ENCODE results near the gene ERFE. TPM values are rescaled to one million over a fixed set of nuclear protein-coding genes. Genes with fewer than 3 reads are reported as not detected.

Gene ERFE
- total and polyA plus RNA-seq, 8 donors, result 0.13 to 1.1 (median 0.82) TPM; not detected in 4

DNA sequence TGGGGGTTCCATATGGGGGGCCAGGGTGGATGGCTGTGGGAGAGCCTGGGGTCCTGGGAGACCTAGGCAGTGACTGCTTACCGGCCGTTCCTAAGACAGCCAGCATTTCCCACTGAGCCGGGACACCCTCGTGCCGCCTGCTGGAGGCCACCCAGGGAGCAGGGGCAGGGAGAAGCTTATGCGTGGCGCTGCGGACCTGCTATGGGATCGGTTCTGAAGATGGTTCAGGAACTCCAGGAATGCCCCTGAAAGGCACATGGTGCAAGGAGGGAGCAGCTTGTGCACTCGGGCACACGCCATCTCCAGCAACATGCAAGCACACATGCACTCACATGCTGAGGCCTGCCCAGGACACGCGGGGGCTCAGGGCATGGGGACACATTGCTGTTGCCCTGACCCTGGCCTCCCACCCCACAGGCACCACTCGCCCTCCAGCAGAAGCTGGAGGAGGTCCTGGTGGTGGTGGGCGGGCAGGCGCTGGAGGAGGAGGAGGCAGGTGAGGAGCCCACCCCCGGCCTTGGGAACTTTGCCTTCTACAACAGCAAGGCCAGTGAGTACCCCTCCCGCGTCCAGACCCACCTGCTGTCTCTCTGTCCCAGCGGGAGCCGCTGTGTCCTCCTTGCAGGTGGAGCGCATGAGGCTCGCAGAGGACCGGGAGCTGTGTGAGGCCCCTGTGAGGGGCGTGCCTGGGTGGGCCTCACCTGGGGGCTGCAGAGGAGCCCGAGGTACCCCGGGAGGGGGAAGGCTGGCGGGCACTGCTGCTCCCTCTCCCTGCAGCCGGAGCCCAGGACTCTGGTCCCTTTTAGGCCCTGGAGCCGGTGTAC lies 16.2 kb upstream of the ERFE start:
- TF ChIP-seq, protein P1, sequence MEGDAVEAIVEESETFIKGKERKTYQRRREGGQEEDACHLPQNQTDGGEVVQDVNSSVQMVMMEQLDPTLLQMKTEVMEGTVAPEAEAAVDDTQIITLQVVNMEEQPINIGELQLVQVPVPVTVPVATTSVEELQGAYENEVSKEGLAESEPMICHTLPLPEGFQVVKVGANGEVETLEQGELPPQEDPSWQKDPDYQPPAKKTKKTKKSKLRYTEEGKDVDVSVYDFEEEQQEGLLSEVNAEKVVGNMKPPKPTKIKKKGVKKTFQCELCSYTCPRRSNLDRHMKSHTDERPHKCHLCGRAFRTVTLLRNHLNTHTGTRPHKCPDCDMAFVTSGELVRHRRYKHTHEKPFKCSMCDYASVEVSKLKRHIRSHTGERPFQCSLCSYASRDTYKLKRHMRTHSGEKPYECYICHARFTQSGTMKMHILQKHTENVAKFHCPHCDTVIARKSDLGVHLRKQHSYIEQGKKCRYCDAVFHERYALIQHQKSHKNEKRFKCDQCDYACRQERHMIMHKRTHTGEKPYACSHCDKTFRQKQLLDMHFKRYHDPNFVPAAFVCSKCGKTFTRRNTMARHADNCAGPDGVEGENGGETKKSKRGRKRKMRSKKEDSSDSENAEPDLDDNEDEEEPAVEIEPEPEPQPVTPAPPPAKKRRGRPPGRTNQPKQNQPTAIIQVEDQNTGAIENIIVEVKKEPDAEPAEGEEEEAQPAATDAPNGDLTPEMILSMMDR (IDR thresholded peaks at IDR 0.05), result no peak
- no peak for TF ChIP-seq POLR2AphosphoS5 (IDR thresholded peaks at IDR 0.05)
- Histone ChIP-seq H3K4me1 (peaks cover 8 to 52% (median 31%) of the 10 kb centered on the region in 4 donors), H3K36me3 (no peaks in the 10 kb centered on the region), H3K27ac (peak overlapping the region in 2 of 5 donors; percentile 22 to 67), H3K9me3 (no peaks in the 10 kb centered on the region), H3K4me3 (no peak overlapping the region), H3K27me3 (no peaks in the 10 kb centered on the region)
- intact Hi-C loops (cut with DNase I; ENCODE audit: low total_unique reads), result no loop called here
- 83 to 89% (median 86%) methylated on average over 9 to 30 of the region's 30 CpGs for WGBS, 5 donors
- no peak for DNase-seq

DNA sequence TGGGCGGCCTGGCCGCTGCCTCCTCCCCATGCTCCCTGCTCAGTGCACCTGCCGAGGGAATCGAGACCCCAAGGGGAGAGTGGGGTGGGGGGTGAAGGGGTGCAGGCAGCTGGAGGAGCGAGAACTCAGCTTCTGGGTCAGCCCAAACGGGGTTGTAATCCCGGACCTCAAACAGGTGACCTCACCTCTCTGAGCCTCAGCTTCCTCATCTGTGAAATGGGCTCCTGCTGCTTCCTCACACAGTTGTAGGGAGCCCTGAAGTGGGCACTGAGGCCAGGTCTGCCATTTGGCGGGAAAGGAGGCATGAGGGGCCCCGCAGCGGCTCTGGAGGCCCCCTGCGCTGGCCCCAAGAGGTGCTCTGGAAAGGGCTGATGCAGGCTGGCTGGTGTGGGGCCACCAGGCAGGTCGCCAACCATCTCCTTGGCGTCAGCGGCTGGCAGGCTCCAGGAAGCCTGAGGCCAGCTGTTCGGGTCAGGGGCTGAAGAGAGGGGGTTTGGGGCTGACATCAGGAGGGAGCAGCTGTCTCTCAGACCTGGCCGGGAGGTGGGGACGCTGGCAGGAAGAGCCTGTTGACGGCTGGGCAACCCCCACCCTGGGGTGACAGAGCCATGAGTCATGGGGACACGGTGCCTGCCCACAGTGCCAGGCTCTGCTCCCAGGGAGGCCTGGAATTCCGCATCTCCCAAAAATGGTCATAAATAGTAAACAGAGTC lies 15.4 kb upstream of the ERFE start:
- intact Hi-C loops (cut with DNase I; ENCODE audit: low total_unique reads), result no loop called here
- H3K4me1 ChIP-seq, result peaks cover 8 to 47% (median 27%) of the 10 kb centered on the region in 4 donors
- no peaks in the 10 kb centered on the region for H3K9me3 ChIP-seq
- no peaks in the 10 kb centered on the region for H3K27me3 ChIP-seq
- no peaks in the 10 kb centered on the region for H3K36me3 ChIP-seq
- H3K4me3 ChIP-seq, result no peak overlapping the region
- no peak for DNase-seq
- TF ChIP-seq EP300 (IDR thresholded peaks at IDR 0.05), result no peak
- TF ChIP-seq, protein P1 (IDR thresholded peaks at IDR 0.05), result no peak
- H3K27ac ChIP-seq, result peak overlapping the region in 1 of 5 donors; percentile 67
- WGBS, 5 donors, result 71 to 77% (median 75%) methylated on average over 11 to 20 of the region's 20 CpGs

- intact Hi-C loops (cut with DNase I; ENCODE audit: low total_unique reads), result no loop called here
- WGBS, 5 donors, result 73 to 93% (median 90%) methylated on average over 2 to 5 of the region's 5 CpGs
Observed at GRCh38 chr2:238144262-238144661, 14.5 kb upstream of the ERFE start.

DNA sequence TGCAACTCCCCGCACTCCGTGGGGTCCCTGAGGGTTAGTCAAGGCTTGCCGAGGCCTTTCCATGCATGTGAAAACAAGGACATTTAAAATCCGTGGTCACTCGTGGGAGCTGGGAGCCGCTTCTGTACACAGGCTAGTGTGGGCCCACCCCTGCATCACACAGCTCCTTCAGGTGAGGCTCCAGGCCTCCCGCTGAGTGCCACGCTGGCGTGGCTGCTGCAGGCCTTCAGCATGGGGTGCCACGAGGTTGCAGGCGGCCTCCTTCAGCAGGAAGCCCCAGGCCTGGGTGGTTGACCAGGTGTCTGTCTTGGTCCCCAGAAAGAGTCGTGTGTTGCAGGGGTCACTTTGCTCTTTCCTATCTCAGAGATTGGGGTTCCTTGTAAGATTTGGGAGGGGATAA lies 13.7 kb upstream of the ERFE start:
- intact Hi-C loops (cut with DNase I; ENCODE audit: low total_unique reads), result no loop called here

More at GRCh38 chr2:238144262-238144661, 14.5 kb upstream of the ERFE start:
- no peak for TF ChIP-seq EP300 (IDR thresholded peaks at IDR 0.05)
- TF ChIP-seq POLR2A (IDR thresholded peaks at IDR 0.05), result no peak
- TF ChIP-seq, protein P1 (IDR thresholded peaks at IDR 0.05), result no peak
- no peak for TF ChIP-seq POLR2AphosphoS5 (IDR thresholded peaks at IDR 0.05)
- H3K9me3 ChIP-seq, result no peaks in the 10 kb centered on the region
- H3K4me1 ChIP-seq, result peaks cover 8 to 39% (median 22%) of the 10 kb centered on the region in 4 donors
- H3K27ac ChIP-seq, result no peak overlapping the region
- H3K36me3 ChIP-seq, result no peaks in the 10 kb centered on the region
- no peaks in the 10 kb centered on the region for H3K27me3 ChIP-seq
- DNase-seq, result no peak
- no peak overlapping the region for H3K4me3 ChIP-seq

More for the DNA sequence above, 13.7 kb upstream of the ERFE start:
- no peak overlapping the region for H3K4me3 ChIP-seq
- H3K4me1 ChIP-seq, result peaks cover 8 to 33% (median 22%) of the 10 kb centered on the region in 4 donors
- DNase-seq, result no peak
- H3K27me3 ChIP-seq, result no peaks in the 10 kb centered on the region
- no peak for TF ChIP-seq EP300 (IDR thresholded peaks at IDR 0.05)
- no peak for TF ChIP-seq POLR2AphosphoS5 (IDR thresholded peaks at IDR 0.05)
- TF ChIP-seq, protein P1 (IDR thresholded peaks at IDR 0.05), result no peak
- TF ChIP-seq POLR2A (IDR thresholded peaks at IDR 0.05), result no peak
- 81 to 96% (median 87%) methylated on average over 7 to 12 of the region's 12 CpGs for WGBS, 5 donors
- H3K27ac ChIP-seq, result no peak overlapping the region
- no peaks in the 10 kb centered on the region for H3K36me3 ChIP-seq
- no peaks in the 10 kb centered on the region for H3K9me3 ChIP-seq

Data from stomach (tissue), 9 donors.